Pulmonary artery endothelial cell (primary cell): ENCODE data around the gene EHHADH. TPM values are rescaled to one million over a fixed set of nuclear protein-coding genes. Genes with fewer than 3 reads are reported as not detected.

Source experiments
- DNase-seq: peaks from one replicate; pipeline ENCODE4 v3.0.0-alpha.2; 2011; ENCODE audit warnings: low read depth, low spot score
- total RNA-seq: library from RNA; depleted of rRNA; stranded (reverse); fragments of >200 nt; gene quantifications from 2 replicates; pipeline ENCODE4 v1.2.3, GENCODE V29; 2014

EHHADH gene
- total RNA-seq, 1 donor from 2014 or later: 3.2 TPM

- DNase-seq: no peak
Observed at GRCh38 chr3:185149591-185149990, 104.3 kb downstream of the EHHADH start.

- no peak for DNase-seq
Observed at GRCh38 chr3:185145511-185145910, 108.3 kb downstream of the EHHADH start.

- DNase-seq: no peak
Observed at GRCh38 chr3:185144784-185145183, 109.1 kb downstream of the EHHADH start.

Other genes with a start within 250 kb of the EHHADH start
- gene C3orf70, start 101.0 kb downstream of the EHHADH start, total RNA-seq: 0.42 and 0.99 TPM in 2 replicates
- 17.3 and 17.5 TPM in 2 replicates for gene MAP3K13, start 109.1 kb upstream of the EHHADH start, total RNA-seq
- 11.6 and 12.7 TPM in 2 replicates for gene TMEM41A, start 245.0 kb upstream of the EHHADH start, total RNA-seq